MV-4-11 (cell line): Measurements from ENCODE around the gene HYI.
"Not testable (repeated sequence)": the region's sequence is repeated elsewhere in the genome, so short reads cannot be mapped to it uniquely, and the experiment has no call there.

ENCODE experiments used
- DNase-seq: peaks from one replicate; lab custom pipeline; 2025; lab: John Stamatoyannopoulos, UW

HYI gene, protein sequence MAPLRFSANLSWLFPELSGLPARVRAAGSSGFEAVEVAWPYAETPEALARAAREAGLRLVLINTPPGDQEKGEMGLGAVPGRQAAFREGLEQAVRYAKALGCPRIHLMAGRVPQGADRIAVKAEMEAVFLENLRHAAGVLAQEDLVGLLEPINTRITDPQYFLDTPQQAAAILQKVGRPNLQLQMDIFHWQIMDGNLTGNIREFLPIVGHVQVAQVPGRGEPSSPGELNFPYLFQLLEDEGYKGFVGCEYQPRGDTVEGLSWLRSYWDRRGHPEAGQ

GRCh38 chr1:43453442-43454269 is at the start of gene HYI:
HYI (minus strand) TSS chr1:43453931; CDS start chr1:43453793, 138 bp downstream.
- DNase-seq: peak; percentile 73

DNA sequence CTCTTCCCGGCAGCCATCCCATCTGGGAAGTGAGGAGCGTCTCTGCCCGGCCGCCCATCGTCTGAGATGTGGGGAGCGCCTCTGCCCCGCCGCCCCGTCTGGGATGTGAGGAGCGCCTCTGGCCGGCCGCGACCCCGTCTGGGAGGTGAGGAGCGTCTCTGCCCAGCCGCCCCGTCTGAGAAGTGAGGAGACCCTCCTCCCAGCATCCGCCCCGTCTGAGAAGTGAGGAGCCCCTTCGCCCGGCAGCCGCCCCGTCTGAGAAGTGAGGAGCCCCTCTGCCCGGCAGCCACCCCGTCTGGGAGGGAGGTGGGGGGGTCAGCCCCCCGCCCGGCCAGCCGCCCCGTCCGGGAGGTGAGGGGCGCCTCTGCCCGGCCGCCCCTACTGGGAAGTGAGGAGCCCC is 48.1 kb upstream of the HYI start:
- DNase-seq: not testable (repeated sequence)

DNA sequence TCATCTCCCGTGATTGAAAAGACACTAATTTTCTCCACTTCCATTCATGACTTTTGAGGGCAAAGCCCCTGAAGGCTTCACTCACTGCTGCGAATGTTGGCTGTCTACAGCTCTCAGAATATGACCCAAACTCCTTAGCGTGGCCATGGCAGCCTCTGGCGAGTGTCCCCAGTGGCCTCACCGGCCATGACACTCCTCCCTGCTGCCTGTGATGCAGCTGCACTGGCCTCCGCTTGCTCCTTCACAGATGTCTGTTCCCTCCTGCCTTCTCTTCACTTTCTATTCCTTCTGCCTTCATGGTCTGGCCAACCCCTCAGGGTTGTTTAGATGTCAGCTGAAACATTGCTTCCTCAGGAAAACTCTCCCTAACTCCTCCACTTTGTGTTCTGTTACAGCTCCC is 46.2 kb upstream of the HYI start:
- DNase-seq: no peak

DNA sequence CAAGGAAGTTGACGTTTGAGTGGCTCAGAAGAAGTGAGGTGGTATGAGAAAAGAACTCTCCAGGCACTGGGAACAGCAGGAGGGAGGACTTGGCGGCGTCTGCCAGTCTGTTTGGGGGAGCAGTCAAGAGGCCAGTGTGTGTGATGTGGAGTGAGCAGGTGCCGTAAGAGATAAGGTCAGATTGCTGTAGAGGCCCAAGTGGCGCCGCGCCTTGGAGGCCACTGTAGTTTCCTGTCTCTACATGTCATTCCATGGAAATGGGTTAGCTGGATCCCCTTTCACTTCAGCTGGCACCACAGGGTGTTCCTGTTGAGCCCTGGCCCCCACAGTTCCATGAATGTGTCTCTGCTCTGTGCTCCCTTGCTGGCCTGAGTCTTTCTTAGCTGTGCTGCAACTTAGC is 41.5 kb upstream of the HYI start:
- no peak for DNase-seq

DNA sequence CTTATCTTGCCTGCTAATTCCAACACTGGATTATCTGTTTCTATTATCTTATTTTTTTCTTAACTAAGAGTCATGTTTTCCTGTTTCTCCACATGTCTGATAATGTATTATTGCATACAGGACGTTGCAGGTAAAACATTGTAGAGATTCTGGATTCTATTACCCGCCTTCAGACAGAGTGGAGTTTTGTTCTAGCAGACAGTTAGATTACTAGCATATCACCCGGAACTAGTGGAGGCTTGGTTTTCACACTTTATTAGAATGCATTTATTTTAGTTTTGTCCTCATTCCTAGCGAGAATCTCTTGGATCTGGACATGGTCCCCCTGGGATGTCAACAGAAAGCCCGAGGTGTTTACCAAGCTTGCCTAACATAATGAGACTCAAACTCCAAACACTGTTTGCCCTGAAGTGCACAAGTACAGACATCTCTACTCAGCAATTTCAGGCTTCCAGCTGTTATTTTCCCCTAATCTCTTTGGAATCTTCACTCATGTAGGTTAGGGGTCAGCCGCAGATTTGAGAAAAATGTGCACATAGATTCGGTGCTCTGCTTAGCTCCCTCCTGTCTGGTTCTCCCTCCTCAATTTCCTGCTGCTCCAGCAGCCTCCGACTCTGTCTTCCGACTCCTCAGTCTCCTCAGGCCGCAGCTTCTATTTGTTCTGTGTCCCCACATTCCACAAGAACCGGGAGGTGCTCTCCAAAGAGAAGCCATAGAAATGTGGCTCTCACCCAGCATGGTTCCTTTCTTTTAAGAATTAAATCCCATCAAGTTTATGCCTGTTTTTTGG is 40.1 kb upstream of the HYI start:
- DNase-seq: no peak

GRCh38 chr1:43492826-43493225 is 39.1 kb upstream of the HYI start:
- DNase-seq: no peak

DNA sequence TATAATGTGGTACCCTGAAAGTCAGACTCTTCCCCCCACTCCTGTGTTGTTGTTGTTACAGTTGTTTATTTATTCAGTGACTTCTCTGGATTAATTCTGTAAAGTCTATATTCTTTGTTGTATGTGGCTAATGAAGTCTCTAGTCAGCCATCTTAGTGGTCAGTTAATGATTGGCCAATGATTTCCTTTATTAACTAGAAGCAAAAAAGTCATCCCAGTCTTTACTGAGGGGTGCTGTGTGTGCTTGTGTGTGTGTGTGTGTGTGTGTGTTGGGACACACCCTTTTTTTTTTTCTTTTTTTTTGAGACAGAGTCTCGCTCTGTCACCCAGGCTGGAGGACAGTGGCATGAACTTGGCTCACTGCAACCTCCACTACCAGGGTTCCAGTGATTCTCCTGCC is 37.3 kb upstream of the HYI start:
- DNase-seq: no peak

DNA sequence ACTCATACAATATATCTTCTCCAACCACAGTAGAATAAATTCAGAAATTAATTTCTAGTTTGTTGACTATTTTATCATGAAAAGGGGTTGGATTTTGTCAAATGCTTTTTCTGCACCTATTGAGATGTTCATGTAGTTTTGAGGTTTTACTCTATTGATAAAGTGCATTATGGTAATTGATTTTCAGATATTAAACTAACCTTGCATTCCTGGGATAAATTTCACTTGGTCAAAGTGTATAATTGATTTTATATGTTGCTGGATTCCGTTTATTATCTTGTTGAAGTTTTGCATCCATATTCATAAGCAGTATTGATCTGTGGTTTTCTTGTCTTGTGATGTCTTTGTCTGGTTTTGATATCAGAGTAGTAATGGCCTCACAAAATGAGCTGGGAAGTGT is 34.4 kb upstream of the HYI start:
- no peak for DNase-seq

GRCh38 chr1:43484367-43484766 is 30.6 kb upstream of the HYI start:
- DNase-seq: no peak

- DNase-seq: no peak
Measured at GRCh38 chr1:43482215-43482614, 28.5 kb upstream of the HYI start.

DNA sequence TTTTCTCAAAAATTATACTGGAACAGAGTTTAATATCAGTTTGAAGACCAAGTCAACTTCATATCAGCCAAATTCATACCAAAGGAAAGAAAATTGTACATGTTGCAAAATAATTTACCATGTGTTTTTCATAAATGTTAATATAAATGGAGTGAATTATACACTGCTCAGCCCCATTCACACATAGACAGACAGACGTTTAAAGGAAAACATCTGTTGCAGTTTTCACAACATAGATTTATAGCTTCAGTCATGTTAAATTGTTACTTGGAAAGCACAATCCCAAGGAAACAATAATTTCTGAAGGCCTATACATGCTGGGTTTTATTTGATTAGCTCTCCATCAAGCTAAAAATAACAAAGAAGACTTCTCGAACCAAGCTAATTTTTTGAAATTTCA is 27.8 kb upstream of the HYI start:
- no peak for DNase-seq

DNA sequence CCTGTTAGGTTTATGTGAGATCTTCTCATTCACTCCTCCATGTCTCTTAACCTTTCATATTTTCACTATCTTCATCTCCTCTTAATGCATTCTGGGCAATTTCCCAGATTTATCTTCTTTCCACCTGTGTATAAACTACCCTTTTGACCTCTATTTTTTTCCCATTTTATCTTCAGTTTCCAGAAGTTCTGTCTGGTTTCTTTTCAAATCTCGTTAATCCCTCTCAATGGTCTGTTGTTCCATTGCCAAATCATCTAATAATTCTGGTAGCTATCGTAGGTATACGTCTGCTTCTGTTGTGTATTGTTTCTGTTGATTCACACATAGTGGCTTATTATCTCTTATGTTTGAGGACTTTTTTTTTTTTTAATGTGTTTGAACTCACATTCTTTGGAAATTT is 25.7 kb upstream of the HYI start:
- no peak for DNase-seq

DNA sequence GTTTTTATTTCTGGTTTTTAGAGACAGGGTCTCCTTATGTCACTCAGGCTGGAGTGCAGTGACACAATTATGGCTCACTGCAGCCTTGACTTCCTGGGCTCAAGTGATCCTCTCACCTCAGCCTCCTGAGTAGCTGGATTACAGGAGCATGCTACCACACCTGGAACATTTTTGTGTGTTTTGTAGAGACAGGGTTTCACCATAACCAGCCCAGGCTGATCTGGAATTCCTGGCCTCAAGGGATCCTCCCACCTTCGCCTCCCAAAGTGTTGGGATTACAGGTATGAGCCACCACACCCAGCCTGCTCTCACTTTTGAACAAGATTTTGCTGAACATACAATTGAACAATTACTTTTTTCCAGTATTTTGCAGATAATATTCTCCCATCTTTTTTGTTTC is 24.0 kb upstream of the HYI start:
- no peak for DNase-seq

DNA sequence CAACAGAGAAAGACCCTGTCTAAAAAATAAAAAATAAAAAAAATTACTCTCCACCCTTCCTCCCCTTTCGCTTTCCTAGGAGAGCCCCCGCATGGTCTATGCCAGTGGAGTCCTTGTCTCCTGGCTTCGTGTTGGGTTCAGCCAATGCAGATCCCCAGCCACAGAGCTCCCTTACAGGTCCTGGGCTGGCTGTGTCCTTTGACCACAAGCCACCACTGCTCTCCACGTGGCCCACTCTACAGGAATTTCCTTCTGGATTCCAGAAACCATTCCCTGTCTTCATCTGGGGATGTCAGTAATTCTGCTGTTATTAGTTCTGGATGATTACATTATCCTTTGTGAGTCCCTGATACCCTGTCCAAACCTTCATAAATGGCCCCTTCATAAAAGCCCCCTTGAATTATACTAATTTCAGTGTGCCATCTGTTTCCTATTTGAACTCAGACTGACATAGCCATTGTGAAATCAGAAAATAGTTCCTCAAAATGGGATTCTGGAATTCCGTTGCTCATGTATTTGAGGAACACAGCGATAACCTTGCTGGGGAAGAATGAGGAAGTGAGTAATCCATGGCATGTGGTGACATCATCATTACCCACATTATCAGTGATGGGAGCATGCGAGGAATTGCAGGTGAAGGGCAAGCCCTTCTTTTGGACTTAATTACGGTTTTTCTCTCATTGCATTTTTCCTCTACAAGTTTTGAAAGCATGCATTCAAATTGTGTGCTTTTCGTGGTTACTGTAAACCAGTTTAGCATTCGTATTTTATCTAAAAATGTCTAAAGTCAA is 22.1 kb upstream of the HYI start:
- DNase-seq: peak; percentile 37

DNA sequence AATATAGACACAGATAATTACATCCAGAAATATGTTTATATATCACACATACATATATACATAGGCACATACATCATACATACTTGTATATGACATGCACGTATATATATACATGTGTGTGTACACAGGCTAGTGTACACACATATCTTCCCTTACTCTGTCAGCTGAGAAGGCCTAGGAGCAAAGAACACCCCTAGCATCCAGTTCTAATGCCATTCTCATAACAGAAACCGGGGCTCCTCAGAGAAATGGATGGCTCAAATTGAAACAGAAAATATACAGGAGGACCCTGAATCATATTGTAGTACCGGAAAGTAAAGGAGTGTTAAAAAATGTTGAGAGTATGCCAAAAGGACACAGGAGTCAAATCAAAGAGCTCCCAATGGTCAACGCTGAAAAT is 19.7 kb upstream of the HYI start:
- no peak for DNase-seq

DNA sequence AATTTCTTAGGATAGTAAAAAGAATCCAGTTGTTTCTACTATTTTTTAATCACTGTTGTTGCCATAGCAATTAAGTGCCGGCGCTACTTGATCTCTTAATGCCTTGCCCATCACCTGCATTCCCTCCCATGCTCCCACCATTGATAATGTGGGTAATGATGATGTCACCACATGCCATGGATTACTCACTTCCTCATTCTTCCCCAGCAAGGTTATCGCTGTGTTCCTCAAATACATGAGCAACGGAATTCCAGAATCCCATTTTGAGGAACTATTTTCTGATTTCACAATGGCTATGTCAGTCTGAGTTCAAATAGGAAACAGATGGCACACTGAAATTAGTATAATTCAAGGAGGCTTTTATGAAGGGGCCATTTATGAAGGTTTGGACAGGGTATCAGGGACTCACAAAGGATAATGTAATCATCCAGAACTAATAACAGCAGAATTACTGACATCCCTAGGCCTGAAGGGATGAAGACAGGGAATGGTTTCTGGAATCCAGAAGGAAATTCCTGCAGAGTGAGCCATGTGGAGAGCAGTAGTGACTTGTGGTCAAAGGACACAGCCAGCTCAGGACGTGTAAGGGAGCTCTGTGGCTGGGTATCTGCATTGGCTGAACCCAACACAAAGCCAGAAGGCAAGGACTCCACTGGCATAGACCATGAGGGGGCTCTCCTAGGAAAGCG is 18.9 kb upstream of the HYI start:
- peak; percentile 18 for DNase-seq

- no peak for DNase-seq
Measured at GRCh38 chr1:43472087-43472462, 18.3 kb upstream of the HYI start.

DNA sequence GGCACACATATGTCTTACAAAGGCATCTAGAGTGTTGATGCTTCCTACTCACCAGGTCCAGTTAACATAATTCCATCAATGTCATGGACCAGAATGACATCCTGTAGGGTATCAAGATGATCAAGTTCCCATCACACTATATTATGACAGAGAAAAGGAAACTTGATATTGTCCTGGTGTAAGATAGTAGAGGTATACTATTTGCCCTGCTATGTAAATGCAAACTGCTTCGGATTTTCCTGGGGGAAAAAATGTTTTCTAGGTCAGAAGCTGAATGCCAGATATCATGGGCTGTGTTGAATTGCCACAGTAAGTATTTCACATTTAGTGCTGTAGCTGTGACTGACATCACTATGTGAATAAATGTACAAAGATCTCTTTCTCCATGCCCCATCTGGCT is 16.2 kb upstream of the HYI start:
- DNase-seq: no peak

- DNase-seq: no peak
Measured at GRCh38 chr1:43468414-43468813, 14.7 kb upstream of the HYI start.

- no peak for DNase-seq
Measured at GRCh38 chr1:43466403-43466802, 12.7 kb upstream of the HYI start.

GRCh38 chr1:43465505-43466067 is 11.9 kb upstream of the HYI start:
- no peak for DNase-seq
